ENCODE data around the gene RAB44. TPM values are rescaled to one million over a fixed set of nuclear protein-coding genes. Genes with fewer than 3 reads are reported as not detected.

The RAB44 gene
- total and polyA plus RNA-seq, 9 of the 15 experiments (the other 6 are each of a cell fraction or from before 2014, with no cell fraction given) = not detected

DNA sequence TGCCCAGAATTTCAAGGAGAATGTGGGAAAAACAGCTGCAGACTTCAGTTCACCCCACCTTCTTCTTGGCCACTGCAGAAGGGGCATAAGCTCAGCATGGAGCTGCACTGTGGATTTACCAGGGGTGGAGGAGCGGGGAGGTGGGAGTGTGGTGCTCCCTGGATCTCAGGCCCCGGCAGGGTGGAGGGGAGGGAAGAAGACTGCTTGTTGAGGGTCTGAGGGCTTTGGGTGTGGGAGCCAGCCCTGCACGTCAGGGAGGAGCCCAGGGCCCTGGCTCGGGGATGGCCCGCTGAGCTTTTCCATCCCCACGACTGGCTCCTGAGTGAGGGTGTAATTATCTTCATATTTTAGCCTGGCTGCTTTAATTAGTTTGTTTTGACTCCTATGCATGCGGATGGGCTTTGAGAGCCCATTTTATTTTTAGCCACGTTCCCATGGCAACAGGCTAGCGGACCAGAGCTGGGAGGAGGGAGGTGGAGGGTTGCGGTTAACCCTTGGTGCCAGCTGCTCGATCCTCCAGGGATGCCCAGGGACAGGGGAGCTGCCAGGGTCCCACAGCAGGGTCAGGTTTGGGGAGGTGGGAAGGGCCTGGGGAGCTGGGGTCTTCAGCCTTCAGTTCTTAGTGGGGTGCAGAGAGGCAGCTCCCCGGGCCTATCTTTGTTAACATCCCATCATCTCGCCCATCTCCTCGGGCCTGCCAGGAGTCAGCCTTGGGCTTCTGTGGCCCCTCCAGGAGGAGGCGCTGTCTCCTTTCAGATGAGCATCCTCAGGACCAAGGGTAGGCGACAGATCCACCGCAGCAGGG, 68.2 kb downstream of the RAB44 start (continued):
- no peak for TF ChIP-seq ZNF75A (CRISPR knock-in tag; IDR thresholded peaks at IDR 0.05)
- TF ChIP-seq KHSRP (IDR thresholded peaks at IDR 0.05) = no peak
- no peak for TF ChIP-seq ZKSCAN8 (CRISPR knock-in tag; IDR thresholded peaks at IDR 0.05)
- TF ChIP-seq ZFP91 (CRISPR knock-in tag; IDR thresholded peaks at IDR 0.05) = no peak
- TF ChIP-seq, protein P1, sequence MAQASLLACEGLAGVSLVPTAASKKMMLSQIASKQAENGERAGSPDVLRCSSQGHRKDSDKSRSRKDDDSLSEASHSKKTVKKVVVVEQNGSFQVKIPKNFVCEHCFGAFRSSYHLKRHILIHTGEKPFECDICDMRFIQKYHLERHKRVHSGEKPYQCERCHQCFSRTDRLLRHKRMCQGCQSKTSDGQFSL (CRISPR knock-in tag; IDR thresholded peaks at IDR 0.05) = peak; percentile 55; the same call in 1 of the 2 replicates
- TF ChIP-seq, protein P1 (tag; IDR thresholded peaks at IDR 0.05) = no peak
- TF ChIP-seq MYNN (IDR thresholded peaks at IDR 0.05) = peak; percentile 59; the same call in 1 of the 2 replicates
- TF ChIP-seq MYNN (CRISPR knock-in tag; IDR thresholded peaks at IDR 0.05) = no peak
- TF ChIP-seq ZNF586 (CRISPR knock-in tag; conservative IDR thresholded peaks at IDR 0.05) = no peak
- no peak for TF ChIP-seq KAT7 (CRISPR knock-in tag; IDR thresholded peaks at IDR 0.05; ENCODE audit: borderline replicate concordance)
- peak; percentile 25; the same call in 1 of the 2 replicates for TF ChIP-seq TCF7 (IDR thresholded peaks at IDR 0.05; ENCODE audit: borderline replicate concordance)
- TF ChIP-seq RB1 (IDR thresholded peaks at IDR 0.05; ENCODE audit: low read depth) = peak; percentile 77; the same call in 1 of the 2 replicates
- TF ChIP-seq STAT6 (CRISPR knock-in tag; IDR thresholded peaks at IDR 0.05) = no peak
- TF ChIP-seq, protein P2, sequence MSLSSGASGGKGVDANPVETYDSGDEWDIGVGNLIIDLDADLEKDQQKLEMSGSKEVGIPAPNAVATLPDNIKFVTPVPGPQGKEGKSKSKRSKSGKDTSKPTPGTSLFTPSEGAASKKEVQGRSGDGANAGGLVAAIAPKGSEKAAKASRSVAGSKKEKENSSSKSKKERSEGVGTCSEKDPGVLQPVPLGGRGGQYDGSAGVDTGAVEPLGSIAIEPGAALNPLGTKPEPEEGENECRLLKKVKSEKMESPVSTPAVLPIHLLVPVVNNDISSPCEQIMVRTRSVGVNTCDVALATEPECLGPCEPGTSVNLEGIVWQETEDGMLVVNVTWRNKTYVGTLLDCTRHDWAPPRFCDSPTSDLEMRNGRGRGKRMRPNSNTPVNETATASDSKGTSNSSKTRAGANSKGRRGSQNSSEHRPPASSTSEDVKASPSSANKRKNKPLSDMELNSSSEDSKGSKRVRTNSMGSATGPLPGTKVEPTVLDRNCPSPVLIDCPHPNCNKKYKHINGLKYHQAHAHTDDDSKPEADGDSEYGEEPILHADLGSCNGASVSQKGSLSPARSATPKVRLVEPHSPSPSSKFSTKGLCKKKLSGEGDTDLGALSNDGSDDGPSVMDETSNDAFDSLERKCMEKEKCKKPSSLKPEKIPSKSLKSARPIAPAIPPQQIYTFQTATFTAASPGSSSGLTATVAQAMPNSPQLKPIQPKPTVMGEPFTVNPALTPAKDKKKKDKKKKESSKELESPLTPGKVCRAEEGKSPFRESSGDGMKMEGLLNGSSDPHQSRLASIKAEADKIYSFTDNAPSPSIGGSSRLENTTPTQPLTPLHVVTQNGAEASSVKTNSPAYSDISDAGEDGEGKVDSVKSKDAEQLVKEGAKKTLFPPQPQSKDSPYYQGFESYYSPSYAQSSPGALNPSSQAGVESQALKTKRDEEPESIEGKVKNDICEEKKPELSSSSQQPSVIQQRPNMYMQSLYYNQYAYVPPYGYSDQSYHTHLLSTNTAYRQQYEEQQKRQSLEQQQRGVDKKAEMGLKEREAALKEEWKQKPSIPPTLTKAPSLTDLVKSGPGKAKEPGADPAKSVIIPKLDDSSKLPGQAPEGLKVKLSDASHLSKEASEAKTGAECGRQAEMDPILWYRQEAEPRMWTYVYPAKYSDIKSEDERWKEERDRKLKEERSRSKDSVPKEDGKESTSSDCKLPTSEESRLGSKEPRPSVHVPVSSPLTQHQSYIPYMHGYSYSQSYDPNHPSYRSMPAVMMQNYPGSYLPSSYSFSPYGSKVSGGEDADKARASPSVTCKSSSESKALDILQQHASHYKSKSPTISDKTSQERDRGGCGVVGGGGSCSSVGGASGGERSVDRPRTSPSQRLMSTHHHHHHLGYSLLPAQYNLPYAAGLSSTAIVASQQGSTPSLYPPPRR (CRISPR knock-in tag; IDR thresholded peaks at IDR 0.05; ENCODE audit: borderline replicate concordance) = no peak
- 0 out of 2 replicates have a peak, but pooled peaks have one; percentile 16 for TF ChIP-seq TEAD4 (IDR thresholded peaks at IDR 0.05; ENCODE audit: low read length)
- no peak for TF ChIP-seq TEAD4 (CRISPR knock-in tag; IDR thresholded peaks at IDR 0.05; ENCODE audit: borderline replicate concordance)
- peak; percentile 87; the same call in 1 of the 2 replicates for TF ChIP-seq CC2D1A (IDR thresholded peaks at IDR 0.05)
- TF ChIP-seq MCM7 (IDR thresholded peaks at IDR 0.05) = no peak
- no peak for TF ChIP-seq ZNF79 (CRISPR knock-in tag; IDR thresholded peaks at IDR 0.05; ENCODE audit: low read depth)

All from K562 (cell line).